GM18526 (cell line): ENCODE results near the gene TMBIM4.

ENCODE experiments used
- POLR2A ChIP-seq: IDR thresholded peaks from 3 replicates; pipeline ENCODE4 v1.6.1; 2011; ENCODE audit not compliant: insufficient read length; ENCODE audit errors: extremely low read depth

Gene TMBIM4

DNA sequence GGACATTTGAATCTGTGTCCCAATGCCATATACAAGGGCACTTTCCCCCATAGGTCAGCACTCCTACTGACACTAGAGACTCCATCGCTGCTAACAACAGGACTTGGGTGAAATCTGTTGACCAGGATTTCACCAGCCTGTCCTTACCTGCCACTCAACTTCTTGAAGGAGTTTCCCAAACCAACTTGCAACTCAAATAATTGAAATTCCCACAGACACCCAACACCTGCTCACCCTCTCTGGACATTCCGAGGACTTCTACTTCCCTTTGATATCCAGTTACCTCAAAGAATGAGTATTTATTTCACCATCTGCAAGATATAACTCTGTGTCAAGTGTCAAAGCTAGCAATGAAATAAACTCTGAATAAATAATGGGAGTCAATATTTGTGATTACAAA, 83.8 kb downstream of the TMBIM4 start:
- no peak for TF ChIP-seq POLR2A
